ENCODE results near the gene PEX6.

DNA sequence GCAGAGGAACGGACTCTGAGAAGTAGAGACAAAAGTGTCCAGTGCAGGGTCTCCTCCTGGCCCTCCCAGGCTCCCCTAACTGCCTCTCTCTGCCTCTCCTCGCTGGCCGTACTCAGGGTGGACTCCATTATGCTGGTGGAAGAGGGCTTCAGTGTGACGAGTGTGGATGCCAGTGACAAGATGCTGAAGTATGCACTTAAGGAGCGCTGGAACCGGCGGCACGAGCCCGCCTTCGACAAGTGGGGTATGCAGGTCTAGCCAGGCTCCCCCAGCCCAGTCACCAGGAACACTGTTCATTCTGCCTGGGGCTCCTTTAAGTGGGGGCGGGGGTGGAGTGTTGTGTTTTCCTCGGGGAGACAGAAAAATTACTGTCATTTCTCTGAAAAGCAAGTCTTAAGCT, 16.9 kb downstream of the PEX6 start:
- TF ChIP-seq, protein P1, sequence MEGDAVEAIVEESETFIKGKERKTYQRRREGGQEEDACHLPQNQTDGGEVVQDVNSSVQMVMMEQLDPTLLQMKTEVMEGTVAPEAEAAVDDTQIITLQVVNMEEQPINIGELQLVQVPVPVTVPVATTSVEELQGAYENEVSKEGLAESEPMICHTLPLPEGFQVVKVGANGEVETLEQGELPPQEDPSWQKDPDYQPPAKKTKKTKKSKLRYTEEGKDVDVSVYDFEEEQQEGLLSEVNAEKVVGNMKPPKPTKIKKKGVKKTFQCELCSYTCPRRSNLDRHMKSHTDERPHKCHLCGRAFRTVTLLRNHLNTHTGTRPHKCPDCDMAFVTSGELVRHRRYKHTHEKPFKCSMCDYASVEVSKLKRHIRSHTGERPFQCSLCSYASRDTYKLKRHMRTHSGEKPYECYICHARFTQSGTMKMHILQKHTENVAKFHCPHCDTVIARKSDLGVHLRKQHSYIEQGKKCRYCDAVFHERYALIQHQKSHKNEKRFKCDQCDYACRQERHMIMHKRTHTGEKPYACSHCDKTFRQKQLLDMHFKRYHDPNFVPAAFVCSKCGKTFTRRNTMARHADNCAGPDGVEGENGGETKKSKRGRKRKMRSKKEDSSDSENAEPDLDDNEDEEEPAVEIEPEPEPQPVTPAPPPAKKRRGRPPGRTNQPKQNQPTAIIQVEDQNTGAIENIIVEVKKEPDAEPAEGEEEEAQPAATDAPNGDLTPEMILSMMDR (IDR thresholded peaks at IDR 0.05): no peak
- TF ChIP-seq PHF8 (IDR thresholded peaks at IDR 0.05; ENCODE audit: borderline replicate concordance, low read depth): no peak
- TF ChIP-seq POLR2A (IDR thresholded peaks at IDR 0.05; ENCODE audit: low read length): no peak
- TF ChIP-seq POLR2AphosphoS2 (conservative IDR thresholded peaks at IDR 0.05; ENCODE audit: low read length): no peak
- TF ChIP-seq, protein P2, sequence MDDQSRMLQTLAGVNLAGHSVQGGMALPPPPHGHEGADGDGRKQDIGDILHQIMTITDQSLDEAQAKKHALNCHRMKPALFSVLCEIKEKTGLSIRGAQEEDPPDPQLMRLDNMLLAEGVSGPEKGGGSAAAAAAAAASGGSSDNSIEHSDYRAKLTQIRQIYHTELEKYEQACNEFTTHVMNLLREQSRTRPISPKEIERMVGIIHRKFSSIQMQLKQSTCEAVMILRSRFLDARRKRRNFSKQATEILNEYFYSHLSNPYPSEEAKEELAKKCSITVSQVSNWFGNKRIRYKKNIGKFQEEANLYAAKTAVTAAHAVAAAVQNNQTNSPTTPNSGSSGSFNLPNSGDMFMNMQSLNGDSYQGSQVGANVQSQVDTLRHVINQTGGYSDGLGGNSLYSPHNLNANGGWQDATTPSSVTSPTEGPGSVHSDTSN (IDR thresholded peaks at IDR 0.05): no peak
- TF ChIP-seq, protein P3, sequence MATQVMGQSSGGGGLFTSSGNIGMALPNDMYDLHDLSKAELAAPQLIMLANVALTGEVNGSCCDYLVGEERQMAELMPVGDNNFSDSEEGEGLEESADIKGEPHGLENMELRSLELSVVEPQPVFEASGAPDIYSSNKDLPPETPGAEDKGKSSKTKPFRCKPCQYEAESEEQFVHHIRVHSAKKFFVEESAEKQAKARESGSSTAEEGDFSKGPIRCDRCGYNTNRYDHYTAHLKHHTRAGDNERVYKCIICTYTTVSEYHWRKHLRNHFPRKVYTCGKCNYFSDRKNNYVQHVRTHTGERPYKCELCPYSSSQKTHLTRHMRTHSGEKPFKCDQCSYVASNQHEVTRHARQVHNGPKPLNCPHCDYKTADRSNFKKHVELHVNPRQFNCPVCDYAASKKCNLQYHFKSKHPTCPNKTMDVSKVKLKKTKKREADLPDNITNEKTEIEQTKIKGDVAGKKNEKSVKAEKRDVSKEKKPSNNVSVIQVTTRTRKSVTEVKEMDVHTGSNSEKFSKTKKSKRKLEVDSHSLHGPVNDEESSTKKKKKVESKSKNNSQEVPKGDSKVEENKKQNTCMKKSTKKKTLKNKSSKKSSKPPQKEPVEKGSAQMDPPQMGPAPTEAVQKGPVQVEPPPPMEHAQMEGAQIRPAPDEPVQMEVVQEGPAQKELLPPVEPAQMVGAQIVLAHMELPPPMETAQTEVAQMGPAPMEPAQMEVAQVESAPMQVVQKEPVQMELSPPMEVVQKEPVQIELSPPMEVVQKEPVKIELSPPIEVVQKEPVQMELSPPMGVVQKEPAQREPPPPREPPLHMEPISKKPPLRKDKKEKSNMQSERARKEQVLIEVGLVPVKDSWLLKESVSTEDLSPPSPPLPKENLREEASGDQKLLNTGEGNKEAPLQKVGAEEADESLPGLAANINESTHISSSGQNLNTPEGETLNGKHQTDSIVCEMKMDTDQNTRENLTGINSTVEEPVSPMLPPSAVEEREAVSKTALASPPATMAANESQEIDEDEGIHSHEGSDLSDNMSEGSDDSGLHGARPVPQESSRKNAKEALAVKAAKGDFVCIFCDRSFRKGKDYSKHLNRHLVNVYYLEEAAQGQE (IDR thresholded peaks at IDR 0.05): no peak
- TF ChIP-seq MYC (IDR thresholded peaks at IDR 0.05; ENCODE audit: borderline replicate concordance, low read length): no peak
- no peak for TF ChIP-seq CBX2 (IDR thresholded peaks at IDR 0.05; ENCODE audit: borderline replicate concordance, low read depth)
- no peak for TF ChIP-seq ESRRA (IDR thresholded peaks at IDR 0.05; ENCODE audit: borderline replicate concordance, low read length)
- no peak for TF ChIP-seq MAZ (IDR thresholded peaks at IDR 0.05; ENCODE audit: borderline replicate concordance, low read depth, low read length)
- no peak for TF ChIP-seq BHLHE40 (IDR thresholded peaks at IDR 0.05; ENCODE audit: low read depth, low read length)
- no peak for TF ChIP-seq CHD2 (IDR thresholded peaks at IDR 0.05; ENCODE audit: low read length, partially characterized antibody)
